Measurements from ENCODE around the gene HSD3B7. TPM values are rescaled to one million over a fixed set of nuclear protein-coding genes. Genes with fewer than 3 reads are reported as not detected.
A peak's percentile ranks its signal among the peaks of the same experiment; 100 is the strongest.

The HSD3B7 gene
- total RNA-seq, 4 donors from 2014 or later = 6.9 to 17.0 (median 8.8) TPM

DNA sequence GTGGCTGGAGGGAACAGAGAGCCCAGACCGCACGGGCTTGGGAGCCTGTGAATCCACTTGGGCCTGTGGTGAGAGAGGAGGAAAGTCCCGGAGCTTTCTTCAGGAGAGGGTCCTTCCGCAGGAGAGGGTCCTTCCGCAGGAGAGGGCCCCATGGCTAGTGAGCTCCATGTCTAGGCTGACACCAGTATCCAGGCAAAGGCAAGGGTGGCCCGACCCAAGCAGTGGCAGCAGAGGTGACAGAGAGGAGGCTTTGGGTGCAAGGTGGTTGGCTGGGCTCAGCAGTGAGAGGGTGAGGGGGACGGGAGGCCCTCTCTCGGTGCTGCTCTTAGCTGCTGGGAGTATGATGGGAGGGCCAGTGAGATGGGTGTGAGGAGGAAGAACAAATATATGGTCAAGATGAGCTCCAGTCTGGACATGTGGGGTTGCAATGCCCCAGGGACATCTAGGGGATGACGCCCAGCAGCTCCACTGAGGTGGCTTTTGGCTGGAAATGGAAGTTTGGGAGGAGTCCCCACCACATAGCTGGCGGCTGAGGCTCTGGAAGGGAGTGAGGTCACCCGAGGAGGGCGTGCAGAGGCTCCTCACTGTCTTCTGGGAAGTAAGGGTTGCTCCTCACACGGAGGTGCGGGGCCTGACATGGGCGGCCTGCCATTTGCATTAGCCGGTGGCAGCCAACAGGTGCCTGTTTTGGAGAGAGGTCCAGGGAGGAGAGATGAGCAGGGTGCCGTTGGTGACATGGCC lies 2.3 kb upstream of the HSD3B7 start:
- DNase-seq = no peak
- no peak overlapping the region for H3K4me3 ChIP-seq
- WGBS, 2 donors = 61 to 65% methylated on average over 14 of the region's 17 CpGs
- H3K4me1 ChIP-seq = peaks cover 7 to 23% (median 8%) of the 10 kb centered on the region in 3 donors
- intact Hi-C loops (cut with DNase I) = no loop called here
- no peaks in the 10 kb centered on the region for H3K9me3 ChIP-seq
- no peak overlapping the region for H3K27ac ChIP-seq
- peaks cover 22 to 78% (median 35%) of the 10 kb centered on the region in 3 donors for H3K36me3 ChIP-seq
- H3K27me3 ChIP-seq = no peaks in the 10 kb centered on the region
- TF ChIP-seq POLR2A (IDR thresholded peaks at IDR 0.05) = no peak
- TF ChIP-seq, protein P1, sequence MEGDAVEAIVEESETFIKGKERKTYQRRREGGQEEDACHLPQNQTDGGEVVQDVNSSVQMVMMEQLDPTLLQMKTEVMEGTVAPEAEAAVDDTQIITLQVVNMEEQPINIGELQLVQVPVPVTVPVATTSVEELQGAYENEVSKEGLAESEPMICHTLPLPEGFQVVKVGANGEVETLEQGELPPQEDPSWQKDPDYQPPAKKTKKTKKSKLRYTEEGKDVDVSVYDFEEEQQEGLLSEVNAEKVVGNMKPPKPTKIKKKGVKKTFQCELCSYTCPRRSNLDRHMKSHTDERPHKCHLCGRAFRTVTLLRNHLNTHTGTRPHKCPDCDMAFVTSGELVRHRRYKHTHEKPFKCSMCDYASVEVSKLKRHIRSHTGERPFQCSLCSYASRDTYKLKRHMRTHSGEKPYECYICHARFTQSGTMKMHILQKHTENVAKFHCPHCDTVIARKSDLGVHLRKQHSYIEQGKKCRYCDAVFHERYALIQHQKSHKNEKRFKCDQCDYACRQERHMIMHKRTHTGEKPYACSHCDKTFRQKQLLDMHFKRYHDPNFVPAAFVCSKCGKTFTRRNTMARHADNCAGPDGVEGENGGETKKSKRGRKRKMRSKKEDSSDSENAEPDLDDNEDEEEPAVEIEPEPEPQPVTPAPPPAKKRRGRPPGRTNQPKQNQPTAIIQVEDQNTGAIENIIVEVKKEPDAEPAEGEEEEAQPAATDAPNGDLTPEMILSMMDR (IDR thresholded peaks at IDR 0.05) = no peak

DNA sequence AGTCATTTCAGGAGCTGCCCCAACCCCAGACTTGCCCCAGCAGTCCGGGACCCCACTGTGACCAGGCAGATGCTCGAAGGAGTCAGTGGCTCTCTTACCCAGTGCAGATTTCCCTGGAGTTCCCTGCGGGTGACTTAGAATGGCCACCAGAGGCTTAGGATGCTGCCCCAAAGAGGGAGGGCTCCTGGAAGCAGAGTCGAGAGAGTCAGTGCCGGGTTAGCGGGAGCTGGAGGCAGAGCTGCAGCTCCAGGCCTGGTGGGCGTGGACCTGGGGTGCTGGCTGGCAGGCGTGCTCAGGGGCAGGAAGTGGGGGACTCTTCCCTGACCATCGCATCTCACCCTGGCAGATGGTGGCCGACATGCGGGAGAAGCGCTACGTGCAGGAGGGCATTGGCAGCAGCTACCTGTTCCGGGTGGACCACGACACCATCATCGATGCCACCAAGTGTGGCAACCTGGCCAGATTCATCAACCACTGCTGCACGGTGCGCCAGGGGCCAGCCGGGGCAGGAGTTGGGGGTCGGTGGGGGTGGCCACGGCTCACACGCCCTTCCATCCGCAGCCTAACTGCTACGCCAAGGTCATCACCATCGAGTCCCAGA lies 1.6 kb upstream of the HSD3B7 start:
- intact Hi-C loops (cut with DNase I) = no loop called here
- no peaks in the 10 kb centered on the region for H3K27me3 ChIP-seq
- TF ChIP-seq, protein P1 (IDR thresholded peaks at IDR 0.05) = no peak
- TF ChIP-seq POLR2A (IDR thresholded peaks at IDR 0.05) = no peak
- WGBS, 2 donors = 74 to 86% methylated on average over 5 to 7 of the region's 25 CpGs
- H3K4me1 ChIP-seq = peaks cover 7 to 23% (median 8%) of the 10 kb centered on the region in 3 donors
- no peak for DNase-seq
- H3K27ac ChIP-seq = no peak overlapping the region
- no peak overlapping the region for H3K4me3 ChIP-seq
- peaks cover 22 to 78% (median 31%) of the 10 kb centered on the region in 3 donors for H3K36me3 ChIP-seq
- no peaks in the 10 kb centered on the region for H3K9me3 ChIP-seq

DNA sequence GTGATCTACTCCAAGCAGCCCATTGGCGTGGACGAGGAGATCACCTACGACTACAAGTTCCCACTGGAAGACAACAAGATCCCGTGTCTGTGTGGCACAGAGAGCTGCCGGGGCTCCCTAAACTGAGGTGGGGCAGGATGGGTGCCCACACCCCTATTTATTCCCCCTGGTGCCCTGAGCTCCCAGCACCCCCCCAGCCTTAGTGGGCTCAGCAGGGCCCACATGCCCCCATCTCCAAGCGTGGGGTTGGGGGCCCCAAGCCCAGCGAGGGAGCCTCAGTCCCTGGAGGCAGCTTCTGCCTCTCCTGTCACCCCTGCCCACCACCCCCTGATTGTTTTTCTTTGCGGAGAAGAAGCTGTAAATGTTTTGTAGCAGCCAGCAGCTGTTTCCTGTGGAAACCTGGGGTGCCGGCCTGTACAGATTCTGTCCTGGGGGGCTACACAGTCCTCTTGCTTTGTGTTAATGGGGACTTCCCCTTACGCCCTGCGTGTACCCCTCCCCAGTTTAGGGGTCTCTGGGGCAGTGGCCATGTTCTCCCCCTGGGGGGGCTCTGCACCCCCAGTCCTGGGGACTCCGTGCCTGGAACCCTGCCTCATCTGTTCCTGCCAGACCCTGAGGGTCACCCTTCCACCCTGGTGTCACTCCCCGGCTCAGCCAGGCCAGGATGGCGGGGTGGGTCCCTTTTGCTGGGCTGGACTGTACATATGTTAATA lies 953 bp upstream of the HSD3B7 start:
- no peak overlapping the region for H3K4me3 ChIP-seq
- H3K27me3 ChIP-seq = no peaks in the 10 kb centered on the region
- DNase-seq = no peak
- intact Hi-C loops (cut with DNase I) = no loop called here
- no peak overlapping the region for H3K27ac ChIP-seq
- WGBS, 2 donors = 72 to 77% methylated on average over 3 to 7 of the region's 14 CpGs
- H3K36me3 ChIP-seq = peaks cover 16 to 73% (median 24%) of the 10 kb centered on the region in 3 donors
- no peaks in the 10 kb centered on the region for H3K9me3 ChIP-seq
- H3K4me1 ChIP-seq = peaks cover 7 to 23% (median 8%) of the 10 kb centered on the region in 3 donors
- no peak for TF ChIP-seq POLR2A (IDR thresholded peaks at IDR 0.05)
- TF ChIP-seq, protein P1 (IDR thresholded peaks at IDR 0.05) = no peak

DNA sequence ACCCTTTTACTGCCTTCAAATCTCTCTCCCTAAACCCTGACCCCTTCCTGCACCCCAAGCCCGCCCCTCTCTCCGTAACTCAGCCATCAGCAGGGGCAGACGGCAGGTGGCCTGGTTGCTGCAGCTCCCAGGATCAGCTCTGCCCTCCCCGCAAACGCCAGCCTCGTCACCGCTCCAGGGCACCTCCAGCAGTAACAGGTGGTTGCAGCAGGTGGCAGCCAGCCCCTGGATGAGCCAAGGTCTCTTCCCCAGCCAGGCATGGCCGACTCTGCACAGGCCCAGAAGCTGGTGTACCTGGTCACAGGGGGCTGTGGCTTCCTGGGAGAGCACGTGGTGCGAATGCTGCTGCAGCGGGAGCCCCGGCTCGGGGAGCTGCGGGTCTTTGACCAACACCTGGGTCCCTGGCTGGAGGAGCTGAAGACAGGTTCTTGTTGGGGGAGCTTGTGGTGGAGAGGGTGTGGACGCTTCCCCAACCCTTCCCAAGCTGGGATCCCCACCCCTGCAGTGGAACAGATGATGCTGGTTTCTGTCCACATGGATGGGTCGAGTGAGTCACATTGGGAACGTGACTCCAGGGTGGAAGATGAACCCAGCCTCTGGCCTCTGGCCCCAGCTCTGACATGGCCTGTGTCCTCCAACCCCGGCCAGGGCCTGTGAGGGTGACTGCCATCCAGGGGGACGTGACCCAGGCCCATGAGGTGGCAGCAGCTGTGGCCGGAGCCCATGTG lies 558 bp downstream of the HSD3B7 start:
- Histone ChIP-seq H3K36me3 (peaks cover 10 to 58% (median 18%) of the 10 kb centered on the region in 3 donors), H3K4me3 (peak overlapping the region; percentile 31 to 68 (median 56)), H3K4me1 (peaks cover 7 to 23% (median 8%) of the 10 kb centered on the region in 3 donors), H3K9me3 (no peaks in the 10 kb centered on the region), H3K27me3 (no peaks in the 10 kb centered on the region), H3K27ac (peak overlapping the region; percentile 62 to 83 (median 78))
- DNase-seq = no peak
- TF ChIP-seq, protein P1 (IDR thresholded peaks at IDR 0.05) = peak in 3 of 6 experiments; percentile 7 to 37 (median 30)
- no peak for TF ChIP-seq POLR2A (IDR thresholded peaks at IDR 0.05)
- intact Hi-C loops (cut with DNase I) = loop anchor here (5.0 kb wide), 2 partner anchors 157 to 457 kb away; partner anchors contain the start of gene ZNF843
- WGBS, 2 donors = 28% methylated on average over 5 of the region's 20 CpGs; no CpG with 5 or more reads in 1 of the 2 donors
